Stimulated activated CD8-positive, alpha-beta memory T cell treated with anti-CD3 and anti-CD28 coated beads, Interleukin-15, amount 100 ng/mL, for 48 hours (primary cell): ENCODE results near the gene H2AZ1.

Source experiments
- DNase-seq, 2 donors: peaks; one replicate each; pipeline ENCODE4 v3.0.0-alpha.2; 2020; ENCODE audit warnings: low read depth in 2 of 2

H2AZ1 gene

DNA sequence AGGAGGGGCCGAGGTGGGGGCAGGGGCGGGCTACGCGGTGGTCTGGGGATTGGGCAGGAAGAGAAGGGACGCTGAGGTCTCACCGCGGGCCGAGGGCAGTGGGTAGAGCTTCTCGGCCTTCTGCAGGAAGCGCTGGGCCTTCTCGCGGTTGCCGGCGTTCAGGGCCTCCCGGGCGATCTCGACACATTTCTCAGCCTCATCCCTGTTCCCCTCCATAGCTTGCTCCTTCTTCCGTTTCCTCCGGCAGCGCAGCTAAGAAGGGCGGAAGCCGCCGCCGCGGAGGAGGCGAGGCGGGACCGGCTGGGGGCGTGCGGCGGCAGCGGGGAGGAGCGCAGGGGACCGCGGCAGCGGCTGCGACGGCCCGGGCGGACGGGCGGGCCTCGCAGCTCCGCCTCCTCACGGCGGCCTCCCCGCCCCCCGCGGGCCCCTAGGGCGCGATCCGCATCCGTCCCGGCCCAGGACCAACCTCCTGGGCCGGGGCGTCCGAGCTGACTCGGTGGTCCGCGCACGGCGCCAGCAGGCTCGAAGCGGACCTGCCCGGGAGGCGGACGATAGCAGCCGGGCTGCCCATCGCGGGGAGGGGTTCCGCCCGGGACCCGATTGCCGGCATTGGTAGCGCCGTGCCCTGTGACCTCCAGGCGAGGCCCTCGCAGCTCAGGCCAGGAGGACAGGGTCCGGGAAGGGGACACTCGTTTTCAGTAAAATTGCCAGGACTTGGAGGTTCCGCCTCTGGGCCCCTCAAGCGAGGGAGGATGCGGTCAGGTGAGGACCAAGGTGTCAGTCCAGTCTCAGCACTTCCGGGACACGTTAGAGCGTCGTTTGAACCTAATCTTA is 3.5 kb downstream of the H2AZ1 start, which contains the start of gene DNAJB14:
TSS of gene DNAJB14 (minus strand) at position 263 of the 834 bp plus-strand sequence. CDS start at position 216, 47 bp downstream.
- DNase-seq, result peak; percentile 73 to 76

DNA sequence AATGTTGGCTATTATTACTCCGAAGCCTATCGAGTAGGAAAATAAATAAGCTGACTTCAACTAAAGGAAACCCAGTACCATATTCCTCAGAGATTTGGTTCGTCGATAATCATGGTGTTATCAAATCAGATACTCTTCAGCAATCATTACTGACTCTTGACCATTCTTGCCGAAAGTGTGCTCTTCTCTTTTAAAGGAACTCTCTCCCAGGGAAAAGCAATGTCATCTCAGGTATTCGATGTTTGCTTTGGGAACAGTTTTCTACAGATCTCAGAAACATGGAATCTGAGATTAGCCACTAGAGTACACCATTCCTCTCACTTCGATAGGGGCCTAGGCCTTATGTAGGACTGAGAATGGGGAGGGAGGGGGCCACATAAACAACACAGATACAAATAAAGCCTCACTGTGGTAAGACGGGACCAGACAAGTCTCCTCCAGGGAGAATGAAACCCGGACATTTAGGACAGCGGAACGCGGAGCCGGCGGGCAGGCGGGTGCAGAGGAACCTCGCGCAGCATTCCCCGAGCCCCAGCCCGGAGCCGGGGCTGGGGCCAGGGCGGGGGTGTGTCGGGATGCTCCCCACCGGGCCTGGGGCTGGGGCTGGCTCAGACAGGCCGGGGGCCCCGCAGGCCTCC is 4.2 kb downstream of the H2AZ1 start:
- no peak for DNase-seq

GRCh38 chr4:99943904-99944437 is 6.1 kb downstream of the H2AZ1 start:
- no peak for DNase-seq

DNA sequence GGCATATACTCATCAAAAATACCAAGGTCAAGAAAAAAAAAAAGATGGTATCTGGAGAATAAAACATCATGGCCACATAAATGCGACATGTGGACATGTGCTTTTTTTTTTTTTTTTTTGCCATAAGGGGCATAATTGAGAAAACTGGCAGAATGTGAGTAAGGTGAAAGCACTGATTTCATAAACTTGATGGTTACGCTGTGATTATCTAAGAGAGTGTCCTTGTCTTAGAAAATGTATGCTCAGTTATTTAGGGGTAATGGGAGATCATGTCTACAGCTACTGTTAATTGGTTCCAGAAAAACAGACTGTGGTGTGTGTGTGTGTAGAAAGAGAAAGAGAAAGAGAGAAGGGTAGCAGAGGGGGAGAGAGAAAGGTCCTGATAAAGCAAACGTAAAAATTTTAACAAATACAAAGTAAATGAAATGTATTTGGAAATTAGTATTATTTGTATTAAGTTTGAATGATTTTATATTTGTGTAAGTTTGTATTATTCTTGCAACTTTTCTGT is 11.8 kb downstream of the H2AZ1 start:
- no peak for DNase-seq

DNA sequence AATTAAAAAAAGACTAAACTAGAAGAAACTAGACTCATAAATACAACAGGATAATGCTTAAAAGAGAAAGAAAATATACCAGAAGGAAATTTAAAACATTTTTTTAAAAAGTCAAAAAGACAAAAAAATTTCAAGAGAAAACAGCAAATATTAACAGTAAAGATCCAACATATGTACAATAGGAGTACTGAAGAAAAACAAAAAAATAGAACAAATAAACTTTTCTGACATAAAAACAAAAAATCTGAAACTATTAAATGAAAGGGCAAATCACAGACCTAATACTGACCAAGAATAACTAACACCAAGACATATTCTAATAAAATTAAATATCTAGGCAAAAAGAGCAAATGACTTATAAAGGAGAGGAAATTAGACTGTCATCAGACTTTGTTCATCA is 15.2 kb downstream of the H2AZ1 start:
- no peak for DNase-seq

DNA sequence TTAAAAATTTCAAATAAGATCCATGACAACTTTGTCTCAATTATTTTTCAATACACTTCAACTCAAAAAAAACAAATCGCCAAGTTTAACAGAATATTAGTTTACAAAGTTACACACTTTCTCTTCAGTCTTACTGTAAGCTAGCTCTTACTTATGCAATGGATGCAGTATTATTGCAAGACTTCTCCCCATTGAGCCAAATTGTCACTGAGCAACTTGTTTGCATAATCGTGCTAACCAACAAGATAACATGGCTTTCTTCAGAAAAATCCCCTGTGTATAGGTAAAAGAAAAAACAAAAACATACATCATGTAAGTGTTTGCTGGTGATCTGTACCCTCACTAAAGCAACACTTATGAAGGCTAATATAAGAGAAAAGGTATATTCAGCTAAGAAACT is 22.5 kb downstream of the H2AZ1 start:
- DNase-seq, result no peak

GRCh38 chr4:99921174-99921573 is 28.9 kb downstream of the H2AZ1 start:
- DNase-seq, result no peak

DNA sequence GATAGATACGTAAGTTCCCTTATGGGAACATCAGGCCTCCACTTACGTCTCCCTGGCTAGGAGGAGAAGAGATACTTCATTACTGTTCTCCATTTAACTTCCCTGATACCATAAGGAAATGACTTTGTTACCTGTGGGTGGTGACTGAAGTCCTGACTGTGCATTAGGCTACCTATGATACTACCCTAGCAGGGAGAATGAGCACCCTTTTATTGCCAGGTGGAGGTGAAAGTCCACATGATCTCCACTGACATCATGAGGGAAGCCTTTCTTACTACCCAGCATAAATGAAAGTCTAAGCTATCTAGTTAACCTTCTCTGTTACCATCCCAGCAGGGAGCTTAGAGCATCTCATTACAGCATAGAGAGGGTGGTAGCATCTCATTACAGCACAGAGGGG is 31.4 kb downstream of the H2AZ1 start:
- DNase-seq, result no peak

DNA sequence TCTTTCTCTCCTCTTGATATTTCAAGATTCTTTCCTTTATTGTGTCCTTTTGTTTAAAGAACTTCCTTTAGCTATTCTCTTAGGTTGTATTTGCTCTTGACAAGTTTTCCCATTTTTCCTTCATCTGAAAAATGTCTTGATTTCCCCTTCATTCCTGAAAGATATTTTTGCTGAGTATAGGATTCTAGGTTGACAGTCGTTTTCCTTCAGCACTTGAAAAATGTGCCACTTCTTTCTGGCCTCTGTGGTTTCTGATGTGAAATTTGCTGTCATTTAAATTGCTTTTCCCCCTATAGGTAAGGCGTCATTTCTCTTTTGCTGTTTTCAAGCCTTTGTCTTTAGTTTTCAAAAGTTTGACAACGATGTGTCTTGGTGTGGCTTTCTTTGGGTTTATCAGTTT is 32.5 kb downstream of the H2AZ1 start:
- no peak for DNase-seq

- no peak for DNase-seq
These were observed 34.6 kb downstream of the H2AZ1 start for GRCh38 chr4:99915449-99915848.
